ENCODE results near the gene TMOD3. TPM values are rescaled to one million over a fixed set of nuclear protein-coding genes. Genes with fewer than 3 reads are reported as not detected.

TMOD3 gene
- total RNA-seq, 1 donor from 2014 or later: 28.3 TPM

DNA sequence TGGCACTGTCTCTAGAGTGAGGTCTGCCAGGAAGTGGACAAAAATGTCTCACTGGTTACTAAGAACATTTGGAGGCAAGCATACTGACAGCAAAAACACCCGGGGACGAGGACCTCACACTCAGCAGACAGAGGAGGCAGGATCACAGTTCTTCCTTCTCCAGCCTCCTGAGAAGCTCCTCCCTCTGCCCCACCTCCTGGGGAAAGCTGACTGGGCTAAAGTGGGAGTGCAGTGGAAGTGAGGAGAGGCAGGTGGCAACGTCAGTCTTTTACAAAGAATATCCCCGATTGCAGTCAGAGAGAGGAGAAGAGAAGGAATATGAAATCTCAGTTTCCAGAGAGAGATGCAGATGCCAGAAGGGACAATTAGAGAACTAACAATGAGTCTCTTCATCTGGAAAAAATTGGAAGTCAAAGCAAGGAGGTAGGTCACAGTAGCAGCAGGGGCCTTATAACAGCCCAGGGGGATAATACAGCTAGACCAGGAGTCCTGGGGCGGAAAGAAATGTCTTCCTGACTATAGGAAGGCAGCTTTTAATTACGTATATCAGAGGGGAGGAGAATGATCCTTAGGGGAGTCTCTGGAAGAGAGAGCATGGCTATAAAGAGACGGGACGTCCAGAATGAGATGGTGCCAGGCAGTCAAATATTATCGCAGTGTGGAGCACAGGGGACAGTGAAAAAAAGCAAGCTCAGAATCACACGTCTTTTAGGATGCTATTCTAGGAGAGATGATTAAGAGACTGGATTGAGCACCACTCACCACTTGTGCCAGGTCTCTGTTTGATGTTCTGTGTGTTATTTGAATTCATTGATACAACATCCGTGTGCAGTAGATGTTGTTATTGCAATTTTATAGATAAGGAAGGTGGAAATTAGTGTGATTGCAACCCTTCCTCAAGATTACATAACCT, 95.0 kb downstream of the TMOD3 start:
- Mint-ChIP-seq H3K27me3 (ENCODE audit: low read depth) (no peaks in the 10 kb centered on the region), H3K36me3 (peaks cover 12% of the 10 kb centered on the region), H3K9me3 (no peaks in the 10 kb centered on the region), H3K27ac (no peak overlapping the region), H3K4me3 (no peak overlapping the region), H3K4me1 (no peaks in the 10 kb centered on the region)
- TF ChIP-seq, protein P1, sequence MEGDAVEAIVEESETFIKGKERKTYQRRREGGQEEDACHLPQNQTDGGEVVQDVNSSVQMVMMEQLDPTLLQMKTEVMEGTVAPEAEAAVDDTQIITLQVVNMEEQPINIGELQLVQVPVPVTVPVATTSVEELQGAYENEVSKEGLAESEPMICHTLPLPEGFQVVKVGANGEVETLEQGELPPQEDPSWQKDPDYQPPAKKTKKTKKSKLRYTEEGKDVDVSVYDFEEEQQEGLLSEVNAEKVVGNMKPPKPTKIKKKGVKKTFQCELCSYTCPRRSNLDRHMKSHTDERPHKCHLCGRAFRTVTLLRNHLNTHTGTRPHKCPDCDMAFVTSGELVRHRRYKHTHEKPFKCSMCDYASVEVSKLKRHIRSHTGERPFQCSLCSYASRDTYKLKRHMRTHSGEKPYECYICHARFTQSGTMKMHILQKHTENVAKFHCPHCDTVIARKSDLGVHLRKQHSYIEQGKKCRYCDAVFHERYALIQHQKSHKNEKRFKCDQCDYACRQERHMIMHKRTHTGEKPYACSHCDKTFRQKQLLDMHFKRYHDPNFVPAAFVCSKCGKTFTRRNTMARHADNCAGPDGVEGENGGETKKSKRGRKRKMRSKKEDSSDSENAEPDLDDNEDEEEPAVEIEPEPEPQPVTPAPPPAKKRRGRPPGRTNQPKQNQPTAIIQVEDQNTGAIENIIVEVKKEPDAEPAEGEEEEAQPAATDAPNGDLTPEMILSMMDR (IDR thresholded peaks at IDR 0.05; ENCODE audit: unreplicated experiment): no peak
- DNase-seq (ENCODE audit: low spot score in 2 of 2, unreplicated experiment in 2 of 2): no peak

- no peaks in the 10 kb centered on the region for H3K4me1 Mint-ChIP-seq
- TF ChIP-seq, protein P1 (IDR thresholded peaks at IDR 0.05; ENCODE audit: unreplicated experiment): no peak
- no peaks in the 10 kb centered on the region for H3K9me3 Mint-ChIP-seq
- H3K27me3 Mint-ChIP-seq (ENCODE audit: low read depth): no peaks in the 10 kb centered on the region
- DNase-seq (ENCODE audit: low spot score in 2 of 2, unreplicated experiment in 2 of 2): no peak
- H3K4me3 Mint-ChIP-seq: no peak overlapping the region
- H3K27ac Mint-ChIP-seq: no peak overlapping the region
- H3K36me3 Mint-ChIP-seq: peaks cover 11% of the 10 kb centered on the region
Measured at GRCh38 chr15:51926809-51927208, 97.4 kb downstream of the TMOD3 start.

GRCh38 chr15:51931016-51931415, 101.6 kb downstream of the TMOD3 start:
- H3K36me3 Mint-ChIP-seq: peaks cover 11% of the 10 kb centered on the region
- no peak overlapping the region for H3K27ac Mint-ChIP-seq
- TF ChIP-seq, protein P1 (IDR thresholded peaks at IDR 0.05; ENCODE audit: unreplicated experiment): no peak
- no peaks in the 10 kb centered on the region for H3K9me3 Mint-ChIP-seq
- H3K4me3 Mint-ChIP-seq: no peak overlapping the region
- H3K4me1 Mint-ChIP-seq: no peaks in the 10 kb centered on the region
- DNase-seq (ENCODE audit: low spot score in 2 of 2, unreplicated experiment in 2 of 2): no peak
- H3K27me3 Mint-ChIP-seq (ENCODE audit: low read depth): no peaks in the 10 kb centered on the region

- no peak for DNase-seq (ENCODE audit: low spot score in 2 of 2, unreplicated experiment in 2 of 2)
- Mint-ChIP-seq H3K27ac (no peak overlapping the region), H3K27me3 (ENCODE audit: low read depth) (no peaks in the 10 kb centered on the region)
Measured at GRCh38 chr15:51931638-51932037, 102.2 kb downstream of the TMOD3 start.

GRCh38 chr15:51932161-51932560, 102.7 kb downstream of the TMOD3 start:
- TF ChIP-seq, protein P1 (IDR thresholded peaks at IDR 0.05; ENCODE audit: unreplicated experiment): no peak
- Mint-ChIP-seq H3K4me3 (no peak overlapping the region), H3K36me3 (peaks cover 15% of the 10 kb centered on the region), H3K27me3 (ENCODE audit: low read depth) (no peaks in the 10 kb centered on the region), H3K4me1 (no peaks in the 10 kb centered on the region), H3K27ac (no peak overlapping the region), H3K9me3 (no peaks in the 10 kb centered on the region)
- no peak for DNase-seq (ENCODE audit: low spot score in 2 of 2, unreplicated experiment in 2 of 2)

More at GRCh38 chr15:51931638-51932037, 102.2 kb downstream of the TMOD3 start:
- Mint-ChIP-seq H3K4me3 (no peak overlapping the region), H3K4me1 (no peaks in the 10 kb centered on the region), H3K36me3 (peaks cover 15% of the 10 kb centered on the region), H3K9me3 (no peaks in the 10 kb centered on the region)
- TF ChIP-seq, protein P1 (IDR thresholded peaks at IDR 0.05; ENCODE audit: unreplicated experiment): no peak
